GM12875 (cell line): Measurements from ENCODE around the gene SH2D1B.

ENCODE experiments used
- H3K4me3 ChIP-seq: one replicate; pipeline ENCODE4 v1.5.1; 2011; ENCODE audit warnings: low read depth, low read length, control low read depth
- CTCF ChIP-seq: IDR thresholded peaks from 2 replicates; pipeline ENCODE4 v1.5.1; 2011; ENCODE audit warnings: low read depth, mild to moderate bottlenecking, control low read depth, inconsistent platforms, low read length, moderate library complexity, borderline replicate concordance; ENCODE audit not compliant: insufficient read depth

The SH2D1B gene

GRCh38 chr1:162372159-162373071 lies 39.5 kb downstream of the SH2D1B start:
- TF ChIP-seq CTCF, result no peak

DNA sequence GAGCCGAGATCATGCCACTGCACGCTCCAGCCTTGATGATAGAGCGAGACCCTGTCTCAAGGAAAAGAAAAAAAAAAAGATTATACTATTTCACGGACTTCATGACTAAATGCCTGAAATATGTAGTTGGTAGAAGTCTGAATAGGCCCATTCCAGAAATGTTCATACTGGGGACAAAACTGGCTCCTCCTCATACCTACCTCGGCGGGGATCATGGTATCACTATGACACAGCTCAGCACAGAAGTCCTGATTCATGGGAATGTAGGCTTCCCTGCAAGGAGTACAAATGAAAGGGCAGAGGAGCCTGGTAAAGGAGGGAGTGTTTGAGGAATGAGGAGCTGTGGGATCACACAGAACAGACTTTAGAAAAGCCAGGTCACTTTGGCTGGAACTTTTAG lies 40.3 kb downstream of the SH2D1B start:
- no peak overlapping the region for H3K4me3 ChIP-seq
- no peak for TF ChIP-seq CTCF

More at GRCh38 chr1:162372159-162373071, 39.5 kb downstream of the SH2D1B start:
- H3K4me3 ChIP-seq, result no peak overlapping the region

- H3K4me3 ChIP-seq, result no peak overlapping the region
- TF ChIP-seq CTCF, result no peak
Measured at GRCh38 chr1:162370721-162371120, 41.2 kb downstream of the SH2D1B start.

DNA sequence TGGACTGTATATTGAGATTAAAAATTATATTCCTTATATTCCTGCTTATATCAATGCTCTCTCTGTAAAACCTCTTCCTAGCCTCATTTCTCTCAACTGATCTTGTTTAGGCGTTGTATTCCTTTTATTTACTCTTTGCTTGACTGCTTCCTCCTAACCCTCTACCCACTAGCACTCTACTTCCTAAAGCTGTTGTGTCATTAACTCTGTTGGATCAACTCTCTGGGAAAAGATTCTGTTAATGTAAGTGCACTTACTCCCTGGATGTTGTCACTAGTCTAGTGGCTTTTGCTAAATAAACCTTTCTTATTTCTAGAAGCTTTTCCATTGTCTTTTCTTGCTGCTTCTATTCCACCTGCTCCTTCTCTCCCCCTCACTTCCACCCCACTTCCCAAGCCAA lies 41.8 kb downstream of the SH2D1B start:
- H3K4me3 ChIP-seq, result no peak overlapping the region
- TF ChIP-seq CTCF, result no peak

DNA sequence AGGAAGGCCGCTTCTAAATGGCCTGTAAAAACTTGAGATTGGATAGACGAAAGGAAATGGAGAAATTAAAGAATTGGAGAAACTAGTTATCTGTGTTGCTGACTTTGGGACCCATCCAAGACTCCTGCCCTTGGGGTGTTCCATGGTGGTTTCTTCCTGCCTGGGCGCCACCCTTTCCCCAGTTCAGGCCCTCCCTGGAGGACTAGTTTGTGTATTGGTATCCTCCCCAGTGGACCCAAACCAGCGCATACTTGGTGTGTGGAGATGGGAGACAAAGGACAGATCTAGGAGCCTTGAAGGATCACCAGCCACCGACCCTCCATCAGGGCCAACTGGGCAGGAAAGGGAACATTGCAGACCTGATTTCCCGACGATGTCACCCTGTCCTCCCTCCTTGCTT lies 42.4 kb downstream of the SH2D1B start:
- TF ChIP-seq CTCF, result no peak
- H3K4me3 ChIP-seq, result no peak overlapping the region

GRCh38 chr1:162368451-162368850 lies 43.5 kb downstream of the SH2D1B start:
- no peak for TF ChIP-seq CTCF
- no peak overlapping the region for H3K4me3 ChIP-seq

- no peak overlapping the region for H3K4me3 ChIP-seq
- TF ChIP-seq CTCF, result no peak
Measured at GRCh38 chr1:162367772-162368171, 44.2 kb downstream of the SH2D1B start.
